H1 (cell line): ENCODE results near the gene PLCB1. TPM values are rescaled to one million over a fixed set of nuclear protein-coding genes. Genes with fewer than 3 reads are reported as not detected.

Experiments used
- CTCF ChIA-PET: fragments of 300-600 bp; sonication (Branson Sonifier 250); formaldehyde crosslinking; loops from one replicate; lab custom pipeline; 2021; ENCODE audit not compliant: partially characterized antibody; lab: Charles Lee
- POLR2A ChIA-PET: fragments of 300-600 bp; sonication (Branson Sonifier 250); formaldehyde crosslinking; loops from one replicate; lab custom pipeline; 2021; ENCODE audit warnings: inconsistent platforms; ENCODE audit not compliant: partially characterized antibody; lab: Charles Lee
- DNase-seq, 2 experiments: peaks; one replicate each; pipeline versions ENCODE4 v3.0.0 to v3.0.0-alpha.2; 2010 to 2022; ENCODE audit warnings: low spot score in 2 of 2, low read depth in 1 of 2, mixed read lengths in 1 of 2
- FAIRE-seq: peaks from 2 replicates; lab custom pipeline; 2011; peaks lifted over from hg19 to GRCh38; lab: Jason Lieb, UNC
- H2AFZ ChIP-seq: 2 replicates; pipeline ENCODE4 v1.8.1; 2012; ENCODE audit warnings: low read length, inconsistent platforms
- H2AK5ac ChIP-seq: 2 replicates; pipeline ENCODE4 v1.6.1; 2013; ENCODE audit warnings: low read depth, low read length
- H2BK120ac ChIP-seq: replicated peaks from 2 replicates; pipeline ENCODE3; 2013; ENCODE audit warnings: low read depth, low read length, inconsistent platforms
- H2BK12ac ChIP-seq: 2 replicates; pipeline ENCODE4 v1.6.1; 2013; ENCODE audit warnings: low read depth, low read length
- H2BK15ac ChIP-seq: 2 replicates; pipeline ENCODE4 v1.6.1; 2013; ENCODE audit warnings: low read length
- H2BK20ac ChIP-seq: 2 replicates; pipeline ENCODE4 v1.6.1; 2013; ENCODE audit warnings: low read length
- H2BK5ac ChIP-seq: 2 replicates; pipeline ENCODE4 v1.6.1; 2013; ENCODE audit warnings: low read depth, low read length
- H3K14ac ChIP-seq: 2 replicates; pipeline ENCODE4 v1.6.1; 2013; ENCODE audit warnings: inconsistent platforms; ENCODE audit not compliant: insufficient read length
- H3K18ac ChIP-seq: 2 replicates; pipeline ENCODE4 v1.6.1; 2013; ENCODE audit warnings: low read length; ENCODE audit errors: extremely low read depth
- H3K23ac ChIP-seq: 2 replicates; pipeline ENCODE4 v1.6.1; 2013; ENCODE audit warnings: inconsistent platforms; ENCODE audit not compliant: insufficient read length
- H3K23me2 ChIP-seq: 2 replicates; pipeline ENCODE4 v1.6.1; 2013; ENCODE audit warnings: low read depth, low read length
- H3K27ac ChIP-seq: 2 replicates; pipeline ENCODE4 v1.6.1; 2011; ENCODE audit warnings: low read depth, low read length, inconsistent platforms
- H3K27me3 ChIP-seq, 4 experiments: replicated peaks in 1 of 4; 1 replicate in 1 of 4; 2 replicates in 3 of 4; pipeline versions ENCODE4 v1.6.1 to v1.8.1; 2011 to 2013; ENCODE audit warnings: low read length in 3 of 4, mild to moderate bottlenecking in 3 of 4, inconsistent platforms in 2 of 4, mixed read lengths in 2 of 4, moderate library complexity in 1 of 4; ENCODE audit not compliant: control insufficient read depth in 3 of 4, insufficient read depth in 3 of 4; ENCODE audit errors: extremely low read depth in 1 of 4
- H3K36me3 ChIP-seq, 4 experiments: 2 replicates each; pipeline versions ENCODE4 v1.6.1 to v1.8.1; 2011 to 2013; ENCODE audit warnings: mild to moderate bottlenecking in 4 of 4, low read length in 3 of 4, moderate library complexity in 2 of 4, control low read depth in 1 of 4, inconsistent platforms in 1 of 4; ENCODE audit not compliant: insufficient read depth in 4 of 4, control insufficient read depth in 2 of 4
- H3K4ac ChIP-seq: replicated peaks from 2 replicates; pipeline ENCODE3; 2013; ENCODE audit warnings: low read length, low read depth, mixed read lengths, inconsistent platforms; ENCODE audit not compliant: insufficient read length
- H3K4me1 ChIP-seq, 4 experiments: replicated peaks in 1 of 4; 1 replicate in 1 of 4; 2 replicates in 3 of 4; pipeline versions ENCODE4 v1.6.1 to v1.8.1; 2011 to 2013; ENCODE audit warnings: low read length in 3 of 4, inconsistent platforms in 2 of 4, mixed read lengths in 1 of 4; ENCODE audit not compliant: insufficient read depth in 4 of 4, control insufficient read depth in 3 of 4
- H3K4me2 ChIP-seq, 2 experiments: 2 replicates each; pipeline versions ENCODE4 v1.6.1 to v1.8.1; 2011 to 2013; ENCODE audit warnings: low read depth in 2 of 2, low read length in 2 of 2, control low read depth in 1 of 2, inconsistent platforms in 1 of 2, mild to moderate bottlenecking in 1 of 2; ENCODE audit not compliant: insufficient read depth in 1 of 2
- H3K4me3 ChIP-seq, 4 experiments: fragments of 200-600, 300-600 bp in 1 of 4; sonication (generic), shearing (Covaris generic), sonication (Bioruptor Twin) in 1 of 4; 2 replicates each; pipeline versions ENCODE4 v1.5.1 to v1.8.1; 2011 to 2016; ENCODE audit warnings: low read length in 4 of 4, low read depth in 3 of 4, control low read depth in 2 of 4, inconsistent platforms in 2 of 4, mild to moderate bottlenecking in 2 of 4, mixed read lengths in 1 of 4, moderate library complexity in 1 of 4; ENCODE audit not compliant: insufficient read depth in 2 of 4; ENCODE audit errors: extremely low read depth in 1 of 4
- H3K56ac ChIP-seq: replicated peaks from 2 replicates; pipeline ENCODE3; 2013; ENCODE audit warnings: low read depth, mild to moderate bottlenecking, mixed read lengths, low read length, inconsistent platforms; ENCODE audit not compliant: insufficient read length
- H3K79me1 ChIP-seq: 2 replicates; pipeline ENCODE4 v1.6.1; 2013; ENCODE audit warnings: low read depth, low read length, control low read depth
- H3K79me2 ChIP-seq, 2 experiments: 2 replicates each; pipeline versions ENCODE4 v1.6.1 to v1.8.1; 2012 to 2013; ENCODE audit warnings: low read length in 2 of 2, mild to moderate bottlenecking in 2 of 2, inconsistent platforms in 1 of 2; ENCODE audit not compliant: insufficient read depth in 2 of 2, control insufficient read depth in 1 of 2
- H3K9ac ChIP-seq, 4 experiments: replicated peaks in 1 of 4; 1 replicate in 1 of 4; 2 replicates in 3 of 4; pipeline versions ENCODE4 v1.6.1 to v1.8.1; 2011 to 2013; ENCODE audit warnings: low read depth in 3 of 4, low read length in 3 of 4, control low read depth in 2 of 4, mild to moderate bottlenecking in 2 of 4, moderate library complexity in 2 of 4, inconsistent platforms in 1 of 4; ENCODE audit errors: extremely low read depth in 1 of 4
- H3K9me3 ChIP-seq, 2 experiments: 2 replicates each; pipeline versions ENCODE4 v1.6.1 to v1.8.1; 2012 to 2013; ENCODE audit warnings: mild to moderate bottlenecking in 2 of 2, moderate library complexity in 2 of 2, control low read depth in 1 of 2, inconsistent platforms in 1 of 2, low read depth in 1 of 2, low read length in 1 of 2, mixed read lengths in 1 of 2; ENCODE audit not compliant: insufficient read depth in 2 of 2
- H4K20me1 ChIP-seq, 2 experiments: replicated peaks in 1 of 2; 2 replicates each; pipeline versions ENCODE3 to v1.8.1; 2011 to 2013; ENCODE audit warnings: inconsistent platforms in 2 of 2, low read length in 2 of 2, mild to moderate bottlenecking in 1 of 2; ENCODE audit not compliant: insufficient read depth in 2 of 2, control insufficient read depth in 1 of 2
- H4K5ac ChIP-seq: 2 replicates; pipeline ENCODE4 v1.6.1; 2013; ENCODE audit warnings: low read length, low read depth, mixed read lengths, inconsistent platforms; ENCODE audit not compliant: insufficient read length
- H4K8ac ChIP-seq: 2 replicates; pipeline ENCODE4 v1.8.0; 2013; ENCODE audit warnings: mild to moderate bottlenecking, moderate library complexity, low read length, inconsistent platforms; ENCODE audit not compliant: insufficient read depth; ENCODE audit errors: extremely low read depth
- H4K91ac ChIP-seq: replicated peaks from 2 replicates; pipeline ENCODE3; 2013; ENCODE audit warnings: low read length, mixed read lengths, inconsistent platforms; ENCODE audit not compliant: insufficient read length
- GABPA ChIP-seq: IDR thresholded peaks from 2 replicates; pipeline ENCODE4 v1.6.1; 2011; ENCODE audit warnings: mild to moderate bottlenecking, low read length, moderate library complexity, borderline replicate concordance; ENCODE audit not compliant: insufficient read depth
- TBP ChIP-seq: IDR thresholded peaks from 2 replicates; pipeline ENCODE4 v1.6.1; 2011; ENCODE audit warnings: low read depth, low read length, improper control_type of control experiment
- WGBS, 2 experiments: shearing (Covaris generic) in 1 of 2; methylation state at CpG; one replicate each; pipeline versions ENCODE4 v1.1.6 to v1.1.7; 2013 to 2015; ENCODE audit warnings: low lambda C conversion rate in 2 of 2, mixed read lengths in 2 of 2, inconsistent platforms in 1 of 2, low coverage in 1 of 2, missing lambda C conversion rate in 1 of 2; ENCODE audit not compliant: insufficient replicate concordance in 2 of 2, insufficient coverage in 1 of 2, insufficient read length in 1 of 2; ENCODE audit errors: extremely low coverage in 1 of 2, missing lambda C conversion rate in 1 of 2; 5-methylcytosine and 5-hydroxymethylcytosine counted together
- polyA plus RNA-seq, 7 experiments: library from polyadenylated mRNA; depleted of rRNA in 3 of 7; stranded (reverse) in 5 of 7; unstranded in 2 of 7; fragments of >200 nt in 5 of 7; fragments of 200-250 nt in 2 of 7; gene quantifications; 1 replicate in 5 of 7; 2 replicates in 1 of 7; 4 replicates in 1 of 7; pipeline versions ENCODE4 v1.2.1 to v1.2.3, GENCODE V29; 2011 to 2013; ENCODE audit warnings: missing spikeins in 2 of 7, mixed read lengths in 2 of 7
- total RNA-seq: library from RNA; stranded (reverse); fragmentation: NEBNext Ultra II Directional; extraction: Animal tissue kit (Norgen Biotek cat#: 25700); gene quantifications from 2 replicates; pipeline ENCODE4 v1.2.1, GENCODE V29; 2021

Gene PLCB1
- total and polyA plus RNA-seq, 2 of the 8 experiments (the other 6 are each of a cell fraction or from before 2014, with no cell fraction given): 2.6 to 9.1 TPM

- H4K91ac ChIP-seq: no peak overlapping the region
- H3K9ac ChIP-seq: no peak overlapping the region
- H2BK15ac ChIP-seq: no peak overlapping the region
- H3K9me3 ChIP-seq: no peaks in the 10 kb centered on the region; a peak in 1 of 4 replicates
- no peaks in the 10 kb centered on the region for H4K20me1 ChIP-seq
- no peak overlapping the region for H2BK20ac ChIP-seq
- H3K14ac ChIP-seq: no peak overlapping the region
- peaks cover 0 to 4% (median 1%) of the 10 kb centered on the region in 4 experiments; a peak in 3 of 7 replicates for H3K4me1 ChIP-seq
- H3K56ac ChIP-seq: no peak overlapping the region
- H3K79me2 ChIP-seq: no peaks in the 10 kb centered on the region
- H3K79me1 ChIP-seq: no peaks in the 10 kb centered on the region
- POLR2A ChIA-PET: no interaction called here
- no peak overlapping the region for H4K8ac ChIP-seq
- no peak overlapping the region for H3K4me3 ChIP-seq
- H2AFZ ChIP-seq: no peak overlapping the region
- no peaks in the 10 kb centered on the region for H3K27me3 ChIP-seq
- H2BK120ac ChIP-seq: no peak overlapping the region
- H3K27ac ChIP-seq: no peak overlapping the region
- H2BK5ac ChIP-seq: no peak overlapping the region
- no peak overlapping the region for H2BK12ac ChIP-seq
- no peak overlapping the region for H3K4ac ChIP-seq
- 90% methylated on average over 3 of the region's 3 CpGs; no CpG with 5 or more reads in 1 of the 2 experiments for WGBS, 2 experiments
- no peaks in the 10 kb centered on the region for H3K23me2 ChIP-seq
- no peak overlapping the region for H3K23ac ChIP-seq
- DNase-seq (no peak), FAIRE-seq (no peak)
- CTCF ChIA-PET: no interaction called here
- no peak overlapping the region for H3K18ac ChIP-seq
- no peak overlapping the region for H2AK5ac ChIP-seq
- H3K36me3 ChIP-seq: no peaks in the 10 kb centered on the region; a peak in 1 of 8 replicates
- H4K5ac ChIP-seq: no peak overlapping the region
- no peak overlapping the region for H3K4me2 ChIP-seq
- no peak for TF ChIP-seq TBP
- TF ChIP-seq GABPA: no peak
Observed at GRCh38 chr20:8912731-8913130, 780.7 kb downstream of the PLCB1 start.
